A673 (cell line): ENCODE results near the gene NPC1L1. TPM values are rescaled to one million over a fixed set of nuclear protein-coding genes. Genes with fewer than 3 reads are reported as not detected.

Source experiments
- BruUV-seq: library from RNA; stranded (reverse); fragments of 400-500 nt; replicated peaks from 2 replicates; lab custom pipeline; 2021; lab: Mats Ljungman, UMichigan
- CTCF ChIA-PET: fragments of 300-600 bp; sonication (Branson Sonifier 250); formaldehyde crosslinking; loops from one replicate; lab custom pipeline; 2022; ENCODE audit warnings: antibody characterized with exemption; lab: Charles Lee
- POLR2A ChIA-PET: fragments of 300-600 bp; sonication (Branson Sonifier 250); formaldehyde crosslinking; loops from one replicate; lab custom pipeline; 2022; ENCODE audit warnings: antibody characterized with exemption; ENCODE audit not compliant: low non-redundant PET; lab: Charles Lee
- DNase-seq: peaks from one replicate; pipeline ENCODE4 v3.0.0-alpha.2; 2015; ENCODE audit warnings: low spot score
- H3K27ac ChIP-seq: fragments of 200-600 bp; sonication (generic); 2 replicates; pipeline ENCODE4 v1.5.1; 2016; ENCODE audit warnings: mixed run types, low read depth, mild to moderate bottlenecking, mixed read lengths, antibody characterized with exemption, low read length; ENCODE audit not compliant: poor library complexity, severe bottlenecking
- H3K27me3 ChIP-seq: fragments of 200-600 bp; sonication (generic); replicated peaks from 2 replicates; pipeline ENCODE4 v1.6.1; 2017; ENCODE audit warnings: mixed run types, low read depth, mild to moderate bottlenecking, mixed read lengths, antibody characterized with exemption, low read length; ENCODE audit not compliant: insufficient read depth, poor library complexity
- H3K36me3 ChIP-seq: fragments of 200-600 bp; sonication (generic); 2 replicates; pipeline ENCODE4 v1.6.1; 2016; ENCODE audit warnings: mixed run types, mild to moderate bottlenecking, mixed read lengths, antibody characterized with exemption, low read length; ENCODE audit not compliant: insufficient read depth, poor library complexity, severe bottlenecking
- H3K4me1 ChIP-seq: fragments of 200-600 bp; sonication (generic); 2 replicates; pipeline ENCODE4 v1.6.1; 2017; ENCODE audit warnings: mixed run types, mild to moderate bottlenecking, mixed read lengths, antibody characterized with exemption, low read length; ENCODE audit not compliant: insufficient read depth, poor library complexity, severe bottlenecking
- H3K4me3 ChIP-seq: fragments of 200-600 bp; sonication (generic); 2 replicates; pipeline ENCODE4 v1.5.1; 2016; ENCODE audit warnings: low read depth, mixed run types, mild to moderate bottlenecking, mixed read lengths, low read length; ENCODE audit not compliant: poor library complexity, severe bottlenecking
- H3K9me3 ChIP-seq: fragments of 200-600 bp; sonication (generic); 2 replicates; pipeline ENCODE4 v1.6.1; 2016; ENCODE audit warnings: mixed run types, low read depth, mild to moderate bottlenecking, mixed read lengths, antibody characterized with exemption, low read length; ENCODE audit not compliant: poor library complexity, severe bottlenecking
- EZH2 ChIP-seq: fragments of 200-600 bp; sonication (generic); IDR thresholded peaks from 2 replicates; pipeline ENCODE4 v1.6.1; 2017; ENCODE audit warnings: borderline replicate concordance, low read depth, mild to moderate bottlenecking, mixed read lengths, antibody characterized with exemption, low read length; ENCODE audit not compliant: poor library complexity, severe bottlenecking
- intact Hi-C: fragments of 100-400 bp; cut with micrococcal nuclease; formaldehyde crosslinking; loops from one replicate; pipeline ENCODE4 v1.10.0; 2022; ENCODE audit not compliant: unreplicated experiment
- total RNA-seq: library from RNA; stranded (reverse); gene quantifications from 2 replicates; pipeline ENCODE4 v1.2.3, GENCODE V29; 2021
- TF ChIP-seq, protein P1 (sequence below): fragments of 300-800, 200-600 bp; sonication (generic); conservative IDR thresholded peaks from 2 replicates; pipeline ENCODE4 v1.5.1; 2017; ENCODE audit warnings: low read depth, mild to moderate bottlenecking, antibody characterized with exemption, low read length, moderate library complexity, mixed read lengths

Gene NPC1L1
- total RNA-seq, 1 experiment from 2014 or later: not detected

DNA sequence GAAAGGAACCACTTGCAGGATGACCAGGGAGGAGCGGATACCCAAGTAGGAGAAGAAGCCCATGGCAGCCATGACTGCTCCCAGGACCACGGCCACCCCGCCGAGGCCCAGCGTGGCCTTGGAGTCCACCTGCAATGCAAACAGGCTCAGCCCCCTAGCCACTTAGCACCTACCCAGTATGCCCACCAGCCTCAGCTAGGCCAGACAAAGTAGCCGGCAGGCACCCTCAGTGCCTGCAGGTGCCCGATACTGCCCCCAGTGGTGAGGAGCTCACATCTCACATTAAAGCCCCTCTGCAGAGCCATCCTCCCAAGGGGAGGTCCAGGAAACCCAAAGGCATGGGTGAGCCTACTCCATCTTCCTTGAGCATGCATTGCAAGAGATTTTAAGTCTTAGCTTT lies 6.6 kb downstream of the NPC1L1 start:
- Histone ChIP-seq H3K4me1 (no peaks in the 10 kb centered on the region), H3K9me3 (no peaks in the 10 kb centered on the region), H3K27me3 (no peaks in the 10 kb centered on the region), H3K27ac (no peak overlapping the region), H3K36me3 (no peaks in the 10 kb centered on the region), H3K4me3 (no peak overlapping the region)
- intact Hi-C loops: no loop called here
- ChIA-PET POLR2A (interaction anchor here (0.6 kb wide), 1 partner anchor 14 kb away, joined by 4 read pairs; no protein-coding TSS in a partner anchor), CTCF (interaction anchor here (0.8 to 1.1 kb wide), 3 partner anchors 37 to 313 kb away, joined by 4 to 8 read pairs (median 4); no protein-coding TSS in a partner anchor)
- peak; percentile 73 for DNase-seq
- BruUV-seq: no TSS peak
- TF ChIP-seq, protein P1, sequence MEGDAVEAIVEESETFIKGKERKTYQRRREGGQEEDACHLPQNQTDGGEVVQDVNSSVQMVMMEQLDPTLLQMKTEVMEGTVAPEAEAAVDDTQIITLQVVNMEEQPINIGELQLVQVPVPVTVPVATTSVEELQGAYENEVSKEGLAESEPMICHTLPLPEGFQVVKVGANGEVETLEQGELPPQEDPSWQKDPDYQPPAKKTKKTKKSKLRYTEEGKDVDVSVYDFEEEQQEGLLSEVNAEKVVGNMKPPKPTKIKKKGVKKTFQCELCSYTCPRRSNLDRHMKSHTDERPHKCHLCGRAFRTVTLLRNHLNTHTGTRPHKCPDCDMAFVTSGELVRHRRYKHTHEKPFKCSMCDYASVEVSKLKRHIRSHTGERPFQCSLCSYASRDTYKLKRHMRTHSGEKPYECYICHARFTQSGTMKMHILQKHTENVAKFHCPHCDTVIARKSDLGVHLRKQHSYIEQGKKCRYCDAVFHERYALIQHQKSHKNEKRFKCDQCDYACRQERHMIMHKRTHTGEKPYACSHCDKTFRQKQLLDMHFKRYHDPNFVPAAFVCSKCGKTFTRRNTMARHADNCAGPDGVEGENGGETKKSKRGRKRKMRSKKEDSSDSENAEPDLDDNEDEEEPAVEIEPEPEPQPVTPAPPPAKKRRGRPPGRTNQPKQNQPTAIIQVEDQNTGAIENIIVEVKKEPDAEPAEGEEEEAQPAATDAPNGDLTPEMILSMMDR: peak; percentile 81
- TF ChIP-seq EZH2: no peak

DNA sequence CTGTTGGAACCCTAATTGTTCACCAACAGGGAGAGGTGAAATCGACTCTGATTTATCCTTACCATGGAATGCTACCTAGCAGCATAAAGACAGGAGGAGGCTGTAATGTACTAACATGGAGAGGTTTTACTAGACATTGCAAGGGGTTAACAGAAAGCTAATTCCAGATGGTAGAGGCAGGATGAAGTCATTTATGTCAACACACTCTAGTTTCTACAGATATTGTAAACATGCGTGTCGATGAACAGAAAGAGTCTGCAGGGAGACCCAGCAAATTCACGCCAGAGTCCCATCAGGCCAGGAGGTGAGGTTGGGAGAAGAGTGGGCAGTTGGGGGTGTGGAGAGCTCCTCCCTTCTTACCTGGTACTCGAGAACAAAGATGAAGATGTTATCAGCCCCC lies 7.0 kb downstream of the NPC1L1 start:
- ChIA-PET POLR2A (no interaction called here), CTCF (interaction anchor here (0.8 to 1.1 kb wide), 3 partner anchors 37 to 313 kb away, joined by 4 to 8 read pairs (median 4); no protein-coding TSS in a partner anchor)
- H3K4me3 ChIP-seq: no peak overlapping the region
- BruUV-seq: no TSS peak
- intact Hi-C loops: no loop called here
- no peak for DNase-seq
- no peaks in the 10 kb centered on the region for H3K9me3 ChIP-seq
- H3K27me3 ChIP-seq: no peaks in the 10 kb centered on the region
- no peaks in the 10 kb centered on the region for H3K4me1 ChIP-seq
- no peak overlapping the region for H3K27ac ChIP-seq
- TF ChIP-seq, protein P1: no peak
- no peak for TF ChIP-seq EZH2
- H3K36me3 ChIP-seq: no peaks in the 10 kb centered on the region

DNA sequence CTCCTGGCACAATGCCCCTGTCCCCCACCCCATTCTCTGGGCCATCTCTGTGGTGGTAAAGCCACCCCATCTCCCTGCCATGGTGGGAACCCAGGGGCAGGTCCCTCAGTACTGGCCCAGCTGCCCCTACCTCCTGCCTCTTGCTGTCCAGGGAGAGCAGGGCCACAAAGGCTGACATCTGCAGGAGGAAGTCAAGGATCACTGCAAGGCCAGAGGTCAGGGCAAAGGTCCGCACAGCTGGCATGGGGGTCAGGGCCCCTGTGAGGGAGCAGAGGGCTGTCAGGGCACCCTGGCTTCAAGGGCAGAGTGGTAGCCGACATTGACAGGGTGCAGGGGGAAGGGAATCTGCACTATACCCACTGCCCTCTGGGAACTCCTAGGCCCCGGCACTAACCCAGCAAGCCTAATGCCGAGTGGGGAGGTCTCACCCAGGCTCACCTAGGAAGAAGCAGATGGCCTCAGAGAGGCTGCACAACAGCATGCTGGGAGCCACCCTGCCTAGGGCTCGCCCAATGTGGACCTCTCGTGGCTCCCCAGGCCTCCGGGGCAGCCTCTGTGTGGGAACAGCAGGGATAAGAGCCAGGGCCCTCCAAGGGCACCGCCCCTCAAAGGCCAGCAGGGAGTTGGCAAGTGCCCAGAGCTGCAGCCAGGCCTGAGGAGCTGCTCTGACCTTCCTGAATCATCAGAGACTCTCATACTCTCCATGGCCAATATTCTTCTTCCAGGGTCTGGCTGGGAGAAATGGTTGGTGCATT lies 7.7 kb downstream of the NPC1L1 start:
- ChIA-PET CTCF (no interaction called here), POLR2A (no interaction called here)
- BruUV-seq: no TSS peak
- DNase-seq: no peak
- no peak overlapping the region for H3K4me3 ChIP-seq
- H3K27ac ChIP-seq: no peak overlapping the region
- no peaks in the 10 kb centered on the region for H3K9me3 ChIP-seq
- intact Hi-C loops: no loop called here
- H3K36me3 ChIP-seq: no peaks in the 10 kb centered on the region
- H3K4me1 ChIP-seq: no peaks in the 10 kb centered on the region
- H3K27me3 ChIP-seq: no peaks in the 10 kb centered on the region
- TF ChIP-seq, protein P1: no peak
- TF ChIP-seq EZH2: no peak
